HG02623 (cell line): ENCODE measurements around the gene RBM10.

Source experiments
- ATAC-seq: cut with Tn5 transposase; IDR thresholded peaks from one replicate; pipeline ENCODE4 v1.9.1; 2021; ENCODE audit warnings: moderate library complexity; ENCODE audit not compliant: unreplicated experiment

The RBM10 gene

DNA sequence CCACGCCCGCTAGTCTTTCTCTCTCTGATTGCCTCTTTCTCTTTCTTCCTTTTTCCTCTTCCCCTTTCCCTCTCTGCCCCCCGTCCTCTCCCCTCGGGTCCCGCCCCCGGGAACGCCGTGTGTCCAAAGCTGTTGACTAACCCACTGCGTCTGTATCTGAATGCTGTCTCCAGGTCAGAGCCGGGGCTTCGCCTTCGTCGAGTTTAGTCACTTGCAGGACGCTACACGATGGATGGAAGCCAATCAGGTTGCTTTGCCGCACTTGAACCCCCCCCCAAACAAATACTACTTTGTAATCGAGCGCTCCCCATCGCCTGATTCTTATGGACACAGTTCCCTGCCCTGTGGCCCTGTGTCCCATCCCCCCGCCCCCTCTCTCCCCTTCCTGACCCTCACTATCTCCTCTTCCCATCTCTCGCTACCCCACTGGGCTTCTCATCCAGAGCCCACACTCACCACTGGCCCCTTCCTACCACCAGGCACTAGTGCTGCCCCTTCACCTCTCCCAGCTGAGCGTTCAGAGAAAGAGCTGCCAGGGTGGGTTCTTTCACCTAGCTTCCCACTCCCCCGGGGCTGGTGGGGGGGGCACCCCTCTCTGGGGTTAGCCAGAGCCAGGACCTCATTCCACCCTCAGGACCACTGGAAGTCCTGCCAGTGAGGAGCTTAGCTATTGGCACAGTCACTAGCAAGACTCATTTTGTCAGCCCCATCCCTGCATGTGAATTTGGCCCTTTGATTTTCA is 30.0 kb downstream of the RBM10 start:
- ATAC-seq: no peak

DNA sequence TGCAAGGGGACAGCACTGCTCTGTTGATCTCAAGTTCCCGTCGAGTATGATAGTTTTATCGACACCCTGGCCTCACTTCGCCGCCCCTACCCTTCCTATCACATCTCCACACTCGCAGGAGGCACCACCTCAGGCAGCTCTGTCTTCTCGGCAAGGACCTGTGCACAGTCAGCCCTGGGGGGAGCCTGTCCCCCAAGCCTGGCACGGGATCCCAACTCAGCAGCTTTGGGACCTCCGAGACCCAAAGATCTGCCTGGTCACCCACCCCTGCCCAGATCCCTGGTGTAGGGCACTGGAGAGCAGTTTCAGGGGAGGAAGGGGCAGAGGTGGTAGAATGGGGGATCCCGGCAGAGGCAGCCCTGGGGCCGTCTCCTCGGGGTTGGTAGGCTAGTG is 30.6 kb downstream of the RBM10 start:
- ATAC-seq: no peak

DNA sequence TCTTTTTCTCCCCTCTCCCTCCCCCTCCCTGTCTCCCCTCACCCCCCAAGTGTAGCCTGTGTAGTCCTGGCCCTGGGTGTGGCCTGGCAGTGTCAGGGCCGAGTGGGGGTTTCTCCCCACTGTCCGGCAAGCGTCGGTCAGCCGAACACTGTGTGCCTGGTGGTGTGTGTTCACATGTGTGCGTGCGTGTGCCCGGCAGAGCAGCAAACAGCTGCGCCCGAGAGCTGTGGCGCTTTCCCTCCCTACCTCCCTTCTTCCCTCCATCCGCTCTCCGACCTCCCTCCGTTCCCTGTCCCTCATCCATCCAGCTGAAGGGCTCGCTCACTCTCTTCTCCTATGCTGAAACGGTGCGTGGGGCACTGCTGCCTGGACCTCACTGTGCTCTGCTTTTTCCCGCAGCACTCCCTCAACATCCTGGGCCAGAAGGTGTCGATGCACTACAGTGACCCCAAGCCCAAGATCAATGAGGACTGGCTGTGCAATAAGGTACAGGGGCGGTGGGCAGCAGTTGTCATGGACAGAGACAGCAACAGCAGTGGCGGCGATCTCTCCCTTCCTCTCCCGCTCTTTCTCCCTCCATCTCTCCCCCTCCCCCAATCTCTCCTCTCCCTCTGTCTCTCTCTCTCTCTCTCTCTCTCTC is 31.2 kb downstream of the RBM10 start:
- no peak for ATAC-seq

DNA sequence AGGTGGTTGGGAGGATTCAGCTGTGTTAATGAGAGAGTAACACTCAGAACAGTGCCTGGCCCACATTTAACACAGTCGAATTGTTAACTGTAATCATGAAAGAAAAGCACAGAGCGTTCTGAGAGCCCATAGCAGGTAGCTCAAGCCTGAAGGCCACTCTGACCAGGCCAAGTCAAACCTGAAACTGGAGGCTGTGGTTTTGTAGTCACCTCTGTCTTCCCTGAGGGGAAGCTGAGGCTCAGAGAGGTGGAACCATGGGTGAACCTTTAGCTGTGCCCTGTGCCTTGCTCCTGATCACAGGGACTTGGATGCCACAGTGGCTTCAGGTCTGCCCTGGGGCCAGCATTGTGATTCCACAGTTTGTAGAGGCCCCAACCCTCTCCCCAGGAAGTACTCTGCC is 32.1 kb downstream of the RBM10 start:
- no peak for ATAC-seq

DNA sequence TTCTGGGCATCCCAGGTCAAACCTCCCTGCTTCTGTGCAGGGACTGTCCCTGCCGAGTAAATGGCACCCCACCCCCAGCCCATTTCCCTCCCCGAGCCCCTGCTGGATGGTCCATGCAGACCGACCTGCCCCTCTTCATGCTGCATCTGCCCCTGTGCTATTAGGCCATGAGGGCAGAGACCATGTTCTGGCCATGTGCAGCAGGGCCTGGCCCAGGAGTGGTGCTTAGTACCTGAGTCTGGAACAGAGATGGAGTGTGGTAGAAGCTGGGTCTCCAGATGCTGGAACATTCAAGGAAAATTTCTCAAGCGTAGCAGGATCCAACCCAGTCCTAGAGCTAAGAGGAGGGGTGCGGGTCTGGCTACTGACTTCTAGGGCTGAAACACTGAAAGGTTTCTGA is 33.3 kb downstream of the RBM10 start:
- no peak for ATAC-seq

- no peak for ATAC-seq
Observed at GRCh38 chrX:47179221-47179927, 34.4 kb downstream of the RBM10 start.

DNA sequence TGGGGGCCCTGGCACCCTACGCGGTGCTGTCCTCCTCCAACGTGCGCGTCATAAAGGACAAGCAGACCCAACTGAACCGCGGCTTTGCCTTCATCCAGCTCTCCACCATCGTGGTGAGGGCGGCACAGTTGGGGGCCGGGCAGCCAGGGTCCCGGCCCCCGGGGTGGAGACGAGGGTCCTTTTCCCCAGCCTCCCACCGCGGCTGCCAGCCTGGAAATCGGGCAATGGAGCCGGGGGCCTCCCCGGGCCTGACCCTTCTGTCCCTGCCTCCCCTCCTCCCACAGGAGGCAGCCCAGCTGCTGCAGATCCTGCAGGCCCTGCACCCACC is 34.9 kb downstream of the RBM10 start:
- no peak for ATAC-seq

DNA sequence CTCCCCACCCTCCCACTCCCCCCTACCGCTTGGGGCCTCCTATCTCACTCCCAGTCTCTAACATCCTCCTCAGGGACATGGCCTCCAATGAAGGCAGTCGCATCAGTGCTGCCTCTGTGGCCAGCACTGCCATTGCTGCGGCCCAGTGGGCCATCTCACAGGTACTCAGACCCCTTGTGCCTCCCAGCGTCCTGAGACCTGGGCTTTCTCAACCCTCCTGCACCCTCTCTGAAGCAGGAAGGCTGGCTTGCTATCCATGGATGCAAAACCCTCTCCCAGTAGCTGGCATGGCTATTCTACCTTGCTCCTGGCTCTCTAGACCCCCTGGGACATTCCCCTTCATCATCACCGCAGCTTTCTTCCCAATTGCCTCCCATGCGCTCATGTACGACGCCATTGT is 35.3 kb downstream of the RBM10 start:
- ATAC-seq: no peak

- ATAC-seq: no peak
Observed at GRCh38 chrX:47181301-47181700, 36.3 kb downstream of the RBM10 start.

GRCh38 chrX:47182106-47182700 is 37.2 kb downstream of the RBM10 start:
- no peak for ATAC-seq

GRCh38 chrX:47184486-47184885 is 39.5 kb downstream of the RBM10 start:
- ATAC-seq: no peak

GRCh38 chrX:47185241-47185640 is 40.2 kb downstream of the RBM10 start:
- no peak for ATAC-seq

- no peak for ATAC-seq
Observed at GRCh38 chrX:47186096-47186740, 41.2 kb downstream of the RBM10 start.

GRCh38 chrX:47187106-47187677 is 42.2 kb downstream of the RBM10 start:
- ATAC-seq: no peak

DNA sequence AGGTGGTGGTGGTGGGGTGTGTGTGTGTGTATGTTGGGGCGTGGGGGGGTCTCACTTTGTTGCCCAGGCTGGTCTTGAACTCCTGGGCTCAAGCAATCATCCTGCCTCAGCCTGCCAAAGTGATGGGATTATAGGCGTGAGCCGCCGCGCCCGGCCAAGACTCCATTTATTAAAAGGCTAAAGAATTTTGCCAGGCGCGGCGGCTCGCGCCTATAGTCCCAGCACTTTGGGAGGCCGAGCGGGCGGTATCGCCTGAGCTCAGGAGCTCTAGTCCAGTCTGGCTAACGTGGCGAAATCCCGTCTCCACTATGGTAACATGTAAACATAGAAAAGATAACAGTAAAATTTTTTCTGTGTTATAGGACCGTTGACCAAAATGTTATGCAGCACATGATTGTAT is 44.9 kb downstream of the RBM10 start:
- ATAC-seq: no peak

DNA sequence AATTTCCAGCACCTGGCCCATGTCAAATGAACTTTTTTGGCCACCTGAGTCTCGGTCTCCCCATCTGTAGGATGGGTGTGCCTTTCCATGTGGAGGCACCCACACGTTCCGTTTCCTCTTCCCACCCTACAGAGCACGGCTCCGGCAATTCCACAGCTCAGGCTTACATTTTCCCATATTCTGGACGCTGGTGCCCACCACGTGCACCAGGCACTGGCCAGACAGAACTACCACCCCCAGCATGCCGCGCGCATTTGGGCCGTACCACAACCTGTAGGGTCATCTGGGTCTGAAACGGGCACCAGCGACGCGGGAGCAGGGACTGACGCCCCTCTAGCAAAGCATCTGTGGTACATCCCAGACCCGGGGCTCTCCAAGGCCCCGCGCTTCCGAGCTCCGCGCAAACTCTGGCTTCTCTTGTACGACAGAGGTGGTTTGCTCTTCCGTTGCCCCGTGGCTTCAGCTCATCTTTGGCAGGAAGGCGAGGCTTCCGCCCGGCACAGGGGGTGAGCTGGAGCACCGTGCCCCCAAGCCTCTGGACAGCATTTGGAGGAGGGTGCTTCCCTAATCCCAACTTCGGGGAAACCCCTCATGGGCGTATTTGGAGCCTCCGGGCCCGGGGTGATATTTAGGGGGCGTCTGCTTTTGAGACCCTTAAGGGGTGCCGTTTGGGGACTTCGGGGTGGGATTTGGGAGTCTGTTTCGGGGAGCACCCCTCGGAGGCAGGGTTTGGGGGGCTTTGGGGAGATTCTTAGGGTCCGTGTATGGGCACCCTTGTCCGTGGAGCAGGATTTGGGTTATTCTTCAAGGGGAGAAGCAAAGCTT is 45.6 kb downstream of the RBM10 start:
- ATAC-seq: peak; percentile 64

DNA sequence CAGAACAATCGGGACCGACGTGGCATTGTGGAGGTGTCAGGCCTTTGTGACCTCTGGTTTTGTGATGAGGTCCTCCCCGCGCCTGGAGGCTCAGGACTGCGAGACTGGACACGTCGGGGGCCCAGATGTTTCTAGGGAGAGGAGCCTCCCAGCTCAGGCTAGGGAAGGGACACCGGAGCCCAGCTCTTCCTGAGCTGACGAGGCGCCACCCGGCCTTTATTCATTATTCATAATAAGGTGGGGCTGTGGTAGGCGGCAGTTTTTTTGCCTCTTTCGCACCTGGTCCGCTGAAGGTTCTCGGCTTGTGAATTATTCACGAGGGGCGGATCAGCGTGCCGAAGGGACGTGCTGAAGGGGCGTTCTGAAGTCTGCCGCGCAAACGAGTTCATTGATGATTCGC is 46.3 kb downstream of the RBM10 start:
- ATAC-seq: no peak

DNA sequence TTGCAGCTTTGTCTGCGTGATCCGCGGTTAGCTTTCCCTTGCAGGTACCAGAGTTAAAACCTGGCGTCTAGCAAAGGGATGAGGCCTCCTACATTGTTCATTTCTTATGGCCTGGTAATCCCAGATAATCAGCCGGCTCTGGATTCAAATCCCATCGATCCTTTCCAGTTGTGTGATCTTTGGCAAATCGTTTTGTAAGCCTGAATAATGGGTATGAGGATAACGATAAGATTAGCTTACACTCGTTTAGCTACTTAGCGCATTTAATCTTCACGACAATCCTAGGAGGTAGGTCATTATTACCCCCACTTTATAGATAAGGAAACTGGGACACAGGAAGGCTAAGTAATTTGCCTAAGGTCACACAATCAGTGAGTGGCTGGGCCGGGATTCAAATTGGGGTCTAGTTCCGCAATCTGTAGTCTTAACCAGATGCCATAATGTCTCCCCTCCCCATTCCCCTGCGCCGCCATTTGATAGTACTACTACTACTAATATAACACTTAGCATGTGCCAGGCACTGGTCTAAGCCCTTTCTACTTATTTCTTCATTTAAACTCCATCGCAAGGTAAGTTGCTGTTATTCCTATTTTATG is 46.9 kb downstream of the RBM10 start:
- ATAC-seq: no peak

DNA sequence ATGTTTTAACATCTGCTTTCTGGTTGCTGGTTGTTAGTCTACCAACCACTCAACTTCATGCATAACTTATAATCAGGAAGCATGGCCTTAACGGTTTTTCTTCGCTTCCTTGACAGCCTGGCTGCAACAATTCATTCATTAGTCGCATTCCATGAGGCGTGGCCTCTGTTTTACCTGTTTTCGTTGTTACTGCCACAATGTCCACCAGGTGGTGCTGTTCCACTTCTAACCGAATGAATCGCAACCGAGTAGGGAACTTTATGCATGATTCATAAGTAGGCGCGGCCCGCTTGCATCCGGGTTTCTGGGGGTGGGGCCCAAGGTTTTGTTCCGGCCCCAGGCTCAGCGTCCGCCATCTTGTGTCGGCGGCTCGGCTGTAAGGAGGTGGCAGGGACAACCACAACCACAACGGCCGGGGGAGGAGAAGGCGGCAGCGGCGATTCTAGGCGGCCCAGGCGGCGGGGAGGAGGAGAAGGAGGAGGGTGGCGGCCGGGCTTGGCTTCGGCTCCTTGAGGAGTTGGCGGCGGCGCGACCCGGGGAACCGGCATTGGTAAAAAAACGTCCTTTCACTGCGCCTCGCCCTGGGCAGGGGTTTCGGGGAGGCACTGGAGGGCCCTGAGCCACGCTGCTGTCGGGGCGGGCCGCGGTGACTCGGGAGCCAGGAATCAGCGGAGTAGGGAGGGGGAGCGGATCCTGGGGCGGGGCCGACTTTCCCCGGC is 48.6 kb downstream of the RBM10 start, which contains the start of gene UBA1:
Gene UBA1 (plus strand): TSS at position 355 of the 719 bp plus-strand sequence. CDS start 4,974 bp downstream, outside the sequence.
- peak; percentile 48 for ATAC-seq
